Kidney (tissue), 14 donors: ENCODE measurements around the gene KIDINS220. TPM values are rescaled to one million over a fixed set of nuclear protein-coding genes. Genes with fewer than 3 reads are reported as not detected.

Experiments used
- DNase-seq, 5 donors: peaks; one replicate each; pipeline ENCODE4 v3.0.0-alpha.2; 2013 to 2020
- FAIRE-seq: peaks from 2 replicates; lab custom pipeline; 2012; peaks lifted over from hg19 to GRCh38; lab: Jason Lieb, UNC
- H3K27ac ChIP-seq, 2 donors: one replicate each; pipeline ENCODE4 v1.7.0; 2013; ENCODE audit warnings: low read depth in 2 of 2, low read length in 2 of 2, inconsistent platforms in 1 of 2
- H3K27me3 ChIP-seq: one replicate; pipeline ENCODE4 v1.7.1; 2013; ENCODE audit warnings: low read length, inconsistent platforms; ENCODE audit not compliant: control insufficient read depth, insufficient read depth
- H3K36me3 ChIP-seq, 3 donors: one replicate each; pipeline versions ENCODE4 v1.7.0 to v1.7.1; 2013; ENCODE audit warnings: low read length in 3 of 3, control low read depth in 1 of 3, inconsistent platforms in 1 of 3; ENCODE audit not compliant: insufficient read depth in 3 of 3, control insufficient read depth in 2 of 3
- H3K4me1 ChIP-seq, 3 donors: one replicate each; pipeline versions ENCODE4 v1.7.0 to v1.7.1; 2013; ENCODE audit warnings: low read length in 3 of 3, inconsistent platforms in 1 of 3, low read depth in 1 of 3; ENCODE audit not compliant: control insufficient read depth in 2 of 3, insufficient read depth in 2 of 3
- H3K4me3 ChIP-seq, 3 donors: one replicate each; pipeline versions ENCODE4 v1.7.0 to v1.8.1; 2013; ENCODE audit warnings: low read length in 3 of 3, control low read depth in 1 of 3, inconsistent platforms in 1 of 3
- H3K9ac ChIP-seq, 3 donors: one replicate each; pipeline versions ENCODE4 v1.7.0 to v1.7.1; 2013; ENCODE audit warnings: low read length in 3 of 3, control low read depth in 1 of 3, inconsistent platforms in 1 of 3
- H3K9me3 ChIP-seq, 3 donors: one replicate each; pipeline versions ENCODE4 v1.7.0 to v1.7.1; 2013; ENCODE audit warnings: low read length in 3 of 3, control low read depth in 1 of 3, inconsistent platforms in 1 of 3; ENCODE audit not compliant: control insufficient read depth in 2 of 3, insufficient read depth in 1 of 3
- intact Hi-C: fragments of 100-400 bp; cut with DNase I; formaldehyde crosslinking; loops from one replicate; pipeline ENCODE4 v1.11.1; 2022
- polyA plus RNA-seq: library from polyadenylated mRNA; stranded (reverse); fragments of 350-450 nt; fragmentation: Illumina TruSeq; extraction: RNeasy Lipid Tissue Mini Kit (QIAGEN cat#74804); gene quantifications from one replicate; pipeline ENCODE4 v1.2.3, GENCODE V29; 2014; ENCODE audit warnings: low read depth, low replicate concordance; ENCODE audit not compliant: insufficient read depth
- total RNA-seq: library from RNA; stranded (reverse); fragmentation: NEBNext Ultra II Directional; extraction: Animal tissue kit (Norgen Biotek cat#: 25700); gene quantifications from one replicate; pipeline ENCODE4 v1.2.1, GENCODE V29; 2021
- TF ChIP-seq, protein P1 (sequence below): IDR thresholded peaks from 3 replicates; pipeline ENCODE4 v1.5.1; 2012; ENCODE audit warnings: mild to moderate bottlenecking, moderate library complexity, borderline replicate concordance; ENCODE audit not compliant: insufficient read depth; ENCODE audit errors: extremely low read depth
- donor health status: control.
- donor health status: control.
- donor health status: control.
- donor health status: control.
- donor health status: control.
- donor health status: DM: yes; HTN: yes; CAD: no.
- donor health status: Normal renal cell carcinoma (clear cell type).

The KIDINS220 gene
- total and polyA plus RNA-seq, 2 donors from 2014 or later = 12.3 to 56.6 TPM

DNA sequence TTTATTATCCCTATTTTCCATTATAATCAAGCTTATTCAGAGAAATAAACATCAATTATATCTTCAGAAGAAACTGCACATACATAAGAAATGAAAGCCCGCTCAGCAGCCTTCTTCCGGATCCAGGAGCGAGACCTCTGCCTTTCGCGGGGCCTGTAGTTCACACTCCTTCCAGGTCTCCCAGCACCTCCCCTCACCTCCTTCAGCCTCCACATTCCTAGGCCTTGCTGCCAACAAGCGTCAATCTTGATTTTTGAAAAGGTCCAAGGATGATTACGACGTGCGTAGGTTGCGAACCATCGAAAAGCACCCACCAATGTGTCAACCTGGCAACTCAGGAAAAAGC lies 355 bp upstream of the KIDINS220 start:
- H3K9me3 ChIP-seq = no peaks in the 10 kb centered on the region
- TF ChIP-seq, protein P1, sequence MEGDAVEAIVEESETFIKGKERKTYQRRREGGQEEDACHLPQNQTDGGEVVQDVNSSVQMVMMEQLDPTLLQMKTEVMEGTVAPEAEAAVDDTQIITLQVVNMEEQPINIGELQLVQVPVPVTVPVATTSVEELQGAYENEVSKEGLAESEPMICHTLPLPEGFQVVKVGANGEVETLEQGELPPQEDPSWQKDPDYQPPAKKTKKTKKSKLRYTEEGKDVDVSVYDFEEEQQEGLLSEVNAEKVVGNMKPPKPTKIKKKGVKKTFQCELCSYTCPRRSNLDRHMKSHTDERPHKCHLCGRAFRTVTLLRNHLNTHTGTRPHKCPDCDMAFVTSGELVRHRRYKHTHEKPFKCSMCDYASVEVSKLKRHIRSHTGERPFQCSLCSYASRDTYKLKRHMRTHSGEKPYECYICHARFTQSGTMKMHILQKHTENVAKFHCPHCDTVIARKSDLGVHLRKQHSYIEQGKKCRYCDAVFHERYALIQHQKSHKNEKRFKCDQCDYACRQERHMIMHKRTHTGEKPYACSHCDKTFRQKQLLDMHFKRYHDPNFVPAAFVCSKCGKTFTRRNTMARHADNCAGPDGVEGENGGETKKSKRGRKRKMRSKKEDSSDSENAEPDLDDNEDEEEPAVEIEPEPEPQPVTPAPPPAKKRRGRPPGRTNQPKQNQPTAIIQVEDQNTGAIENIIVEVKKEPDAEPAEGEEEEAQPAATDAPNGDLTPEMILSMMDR = no peak
- DNase-seq = no peak
- no peak for FAIRE-seq
- H3K4me1 ChIP-seq = peaks cover 0 to 7% (median 4%) of the 10 kb centered on the region in 3 donors
- H3K27ac ChIP-seq = no peak overlapping the region
- peak overlapping the region in 1 of 3 donors; percentile 72 for H3K9ac ChIP-seq
- intact Hi-C loops = no loop called here
- no peaks in the 10 kb centered on the region for H3K36me3 ChIP-seq
- peak overlapping the region; percentile 42 to 83 (median 68) for H3K4me3 ChIP-seq
- H3K27me3 ChIP-seq = no peaks in the 10 kb centered on the region

DNA sequence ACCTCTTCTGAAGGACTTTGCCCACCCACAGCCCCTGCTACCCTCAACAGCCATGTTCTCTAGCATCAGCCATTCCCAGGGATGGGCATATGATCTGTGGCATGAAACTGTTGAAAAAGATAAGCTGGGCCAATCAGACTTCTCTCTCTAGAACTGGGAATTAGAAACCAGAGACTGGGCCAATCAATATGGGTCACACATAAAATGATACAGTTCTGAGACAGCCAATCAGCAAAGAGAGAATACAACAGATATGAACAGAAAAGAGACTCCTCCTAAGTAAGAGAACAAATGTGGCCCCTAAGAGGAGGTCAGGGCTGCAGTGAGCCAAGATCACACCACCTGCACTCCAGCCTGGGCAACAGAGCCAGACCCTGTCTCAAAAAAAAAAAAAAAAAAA lies 2.1 kb downstream of the KIDINS220 start:
- H3K4me1 ChIP-seq = peaks cover 0 to 7% (median 4%) of the 10 kb centered on the region in 3 donors
- intact Hi-C loops = no loop called here
- no peaks in the 10 kb centered on the region for H3K36me3 ChIP-seq
- H3K9me3 ChIP-seq = no peaks in the 10 kb centered on the region
- H3K27ac ChIP-seq = no peak overlapping the region
- no peak overlapping the region for H3K9ac ChIP-seq
- DNase-seq (no peak), FAIRE-seq (no peak)
- peak overlapping the region in 1 of 3 donors; percentile 83 for H3K4me3 ChIP-seq
- no peaks in the 10 kb centered on the region for H3K27me3 ChIP-seq
- TF ChIP-seq, protein P1 = no peak

GRCh38 chr2:8833853-8834252 lies 3.6 kb downstream of the KIDINS220 start:
- intact Hi-C loops = no loop called here
- DNase-seq = no peak
- no peak for FAIRE-seq

More at GRCh38 chr2:8833853-8834252, 3.6 kb downstream of the KIDINS220 start:
- no peaks in the 10 kb centered on the region for H3K9me3 ChIP-seq
- no peak overlapping the region for H3K27ac ChIP-seq
- no peak overlapping the region for H3K9ac ChIP-seq
- no peak overlapping the region for H3K4me3 ChIP-seq
- H3K4me1 ChIP-seq = peaks cover 0 to 7% (median 4%) of the 10 kb centered on the region in 3 donors
- TF ChIP-seq, protein P1 = no peak
- H3K36me3 ChIP-seq = no peaks in the 10 kb centered on the region
- no peaks in the 10 kb centered on the region for H3K27me3 ChIP-seq
